ENCODE results near the gene EGFR. TPM values are rescaled to one million over a fixed set of nuclear protein-coding genes. Genes with fewer than 3 reads are reported as not detected.

The EGFR gene
- total and polyA plus RNA-seq, 2 experiments from 2014 or later, result 0.51 to 0.57 TPM

DNA sequence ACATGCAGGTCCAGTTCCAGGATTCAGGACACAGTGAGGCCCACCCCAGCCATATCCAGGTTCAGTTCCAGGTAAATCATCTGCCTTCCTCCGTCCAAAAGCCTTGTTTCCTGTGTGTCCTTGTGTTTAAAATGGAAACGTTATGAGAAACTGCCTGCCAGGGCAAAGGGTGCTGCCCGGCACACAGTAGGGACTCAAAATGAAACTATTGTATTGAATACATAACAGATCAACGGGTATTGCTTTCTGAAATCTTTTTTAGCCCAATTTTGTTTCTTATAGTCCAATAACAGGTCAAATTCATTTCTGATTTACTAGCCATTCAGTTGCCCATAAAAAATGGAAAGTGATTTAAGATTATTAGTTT, 115.5 kb downstream of the EGFR start:
- Histone ChIP-seq H3K4me1 (ENCODE audit: low read depth) (no peaks in the 10 kb centered on the region), H3K36me3 (no peaks in the 10 kb centered on the region), H3K27me3 (no peaks in the 10 kb centered on the region), H3K4me3 (no peak overlapping the region), H3K27ac (no peak overlapping the region), H3K9me3 (ENCODE audit: low read depth) (no peaks in the 10 kb centered on the region)
- TF ChIP-seq, protein P1, sequence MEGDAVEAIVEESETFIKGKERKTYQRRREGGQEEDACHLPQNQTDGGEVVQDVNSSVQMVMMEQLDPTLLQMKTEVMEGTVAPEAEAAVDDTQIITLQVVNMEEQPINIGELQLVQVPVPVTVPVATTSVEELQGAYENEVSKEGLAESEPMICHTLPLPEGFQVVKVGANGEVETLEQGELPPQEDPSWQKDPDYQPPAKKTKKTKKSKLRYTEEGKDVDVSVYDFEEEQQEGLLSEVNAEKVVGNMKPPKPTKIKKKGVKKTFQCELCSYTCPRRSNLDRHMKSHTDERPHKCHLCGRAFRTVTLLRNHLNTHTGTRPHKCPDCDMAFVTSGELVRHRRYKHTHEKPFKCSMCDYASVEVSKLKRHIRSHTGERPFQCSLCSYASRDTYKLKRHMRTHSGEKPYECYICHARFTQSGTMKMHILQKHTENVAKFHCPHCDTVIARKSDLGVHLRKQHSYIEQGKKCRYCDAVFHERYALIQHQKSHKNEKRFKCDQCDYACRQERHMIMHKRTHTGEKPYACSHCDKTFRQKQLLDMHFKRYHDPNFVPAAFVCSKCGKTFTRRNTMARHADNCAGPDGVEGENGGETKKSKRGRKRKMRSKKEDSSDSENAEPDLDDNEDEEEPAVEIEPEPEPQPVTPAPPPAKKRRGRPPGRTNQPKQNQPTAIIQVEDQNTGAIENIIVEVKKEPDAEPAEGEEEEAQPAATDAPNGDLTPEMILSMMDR (IDR thresholded peaks at IDR 0.05; ENCODE audit: low read depth, low read length), result no peak
- no peak for DNase-seq (ENCODE audit: low read depth in 1 of 2, low spot score in 1 of 2)

DNA sequence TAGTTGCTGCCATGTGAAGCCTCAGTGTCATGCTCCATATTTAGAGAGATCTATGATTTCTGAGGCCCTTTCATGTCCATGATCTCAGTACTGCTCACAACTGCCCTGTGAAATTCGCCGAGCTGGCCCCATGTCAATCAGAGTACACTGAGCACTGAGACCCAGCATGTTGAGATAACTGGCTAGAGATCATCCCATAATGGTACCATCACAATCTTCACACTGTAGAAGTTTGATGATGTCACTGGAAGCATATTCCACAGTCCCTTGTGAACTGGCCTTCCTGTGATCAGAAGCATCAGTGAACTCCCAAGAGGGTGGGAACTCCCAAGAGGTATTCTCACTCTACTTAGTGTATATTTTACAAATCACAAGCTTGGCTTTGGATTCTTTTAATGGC, 116.0 kb downstream of the EGFR start:
- Histone ChIP-seq H3K9me3 (ENCODE audit: low read depth) (no peaks in the 10 kb centered on the region), H3K4me3 (no peak overlapping the region), H3K27ac (no peak overlapping the region), H3K4me1 (ENCODE audit: low read depth) (no peaks in the 10 kb centered on the region), H3K36me3 (no peaks in the 10 kb centered on the region), H3K27me3 (no peaks in the 10 kb centered on the region)
- TF ChIP-seq, protein P1 (IDR thresholded peaks at IDR 0.05; ENCODE audit: low read depth, low read length), result no peak
- no peak for DNase-seq (ENCODE audit: low read depth in 1 of 2, low spot score in 1 of 2)

DNA sequence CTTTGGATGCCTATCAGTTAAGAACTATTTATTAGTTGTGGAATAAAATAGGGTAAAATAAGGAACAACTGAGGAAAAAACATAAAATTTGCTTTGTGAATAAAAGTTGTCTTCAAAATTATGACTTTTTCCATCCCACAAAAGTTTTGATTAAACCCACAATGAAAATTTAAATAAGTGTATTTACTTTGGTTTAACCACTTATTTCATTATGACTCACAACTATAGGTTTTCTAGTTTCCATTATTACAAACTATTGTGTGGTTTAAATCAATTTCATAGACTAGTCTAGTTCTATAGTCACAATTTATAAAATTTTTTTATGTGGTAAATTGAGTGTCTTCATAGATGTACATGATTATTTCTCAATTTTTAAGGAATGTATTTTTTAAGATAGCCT, 116.6 kb downstream of the EGFR start:
- no peaks in the 10 kb centered on the region for H3K4me1 ChIP-seq (ENCODE audit: low read depth)
- H3K27me3 ChIP-seq, result no peaks in the 10 kb centered on the region
- DNase-seq (ENCODE audit: low read depth in 1 of 2, low spot score in 1 of 2), result no peak
- no peak overlapping the region for H3K27ac ChIP-seq
- no peak overlapping the region for H3K4me3 ChIP-seq
- H3K9me3 ChIP-seq (ENCODE audit: low read depth), result no peaks in the 10 kb centered on the region
- no peaks in the 10 kb centered on the region for H3K36me3 ChIP-seq
- TF ChIP-seq, protein P1 (IDR thresholded peaks at IDR 0.05; ENCODE audit: low read depth, low read length), result no peak

DNA sequence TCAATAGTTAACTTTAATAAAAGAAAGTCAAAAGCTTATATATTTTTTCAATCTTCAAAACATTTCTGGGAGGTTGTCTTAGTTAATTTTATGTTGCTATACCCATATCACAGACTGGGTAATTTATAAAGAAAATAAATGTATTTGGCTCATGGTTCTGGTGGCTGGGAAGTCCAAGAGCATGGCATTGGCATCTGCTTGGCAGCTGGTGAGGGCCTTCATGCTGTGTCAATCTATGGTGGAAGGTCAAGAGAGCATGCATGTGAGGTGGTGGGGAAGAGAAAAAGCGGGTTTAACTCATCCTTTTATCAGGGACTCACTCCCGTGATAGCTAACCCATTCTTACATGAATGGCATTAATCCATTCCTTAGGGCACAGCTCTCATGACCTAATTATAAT, 119.8 kb downstream of the EGFR start:
- no peak for DNase-seq (ENCODE audit: low read depth in 1 of 2, low spot score in 1 of 2)
- Histone ChIP-seq H3K36me3 (no peaks in the 10 kb centered on the region), H3K27ac (no peak overlapping the region), H3K4me3 (no peak overlapping the region), H3K4me1 (ENCODE audit: low read depth) (no peaks in the 10 kb centered on the region), H3K9me3 (ENCODE audit: low read depth) (no peaks in the 10 kb centered on the region), H3K27me3 (no peaks in the 10 kb centered on the region)
- TF ChIP-seq, protein P1 (IDR thresholded peaks at IDR 0.05; ENCODE audit: low read depth, low read length), result no peak

DNA sequence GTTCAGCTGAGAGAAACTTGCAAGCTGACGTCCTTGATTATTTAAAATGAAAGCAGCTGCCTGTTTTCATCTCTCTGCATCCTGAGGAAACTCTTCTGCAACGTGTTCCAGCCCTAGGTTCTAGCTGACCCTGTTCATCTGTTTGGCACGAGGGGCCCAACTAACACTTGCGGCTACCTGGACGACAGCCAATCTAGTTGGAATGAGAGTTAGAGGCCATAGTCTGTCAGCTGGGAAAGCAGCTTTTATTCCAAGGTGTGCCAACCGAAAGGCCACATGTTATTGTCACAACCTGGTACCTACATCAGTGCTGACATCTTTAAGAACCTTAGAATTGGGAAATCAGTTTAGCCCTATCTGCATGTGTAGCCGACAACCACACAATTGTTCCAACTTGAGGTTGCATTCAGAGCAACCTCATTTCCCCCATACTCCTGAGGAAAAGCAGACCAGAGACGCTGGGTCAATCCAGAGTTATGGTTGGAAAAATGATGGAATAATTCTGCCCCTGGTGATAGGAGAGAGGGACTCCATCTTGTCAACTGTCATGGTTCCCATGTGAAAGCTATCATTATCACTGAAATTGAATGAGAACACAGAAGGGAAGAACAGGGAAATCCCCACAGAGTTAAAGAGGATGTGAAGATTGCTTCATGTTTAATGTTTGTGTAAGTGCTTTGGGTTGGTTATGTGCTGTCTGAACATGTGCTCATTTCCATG, 121.6 kb downstream of the EGFR start:
- Histone ChIP-seq H3K27ac (no peak overlapping the region), H3K36me3 (no peaks in the 10 kb centered on the region), H3K4me1 (ENCODE audit: low read depth) (no peaks in the 10 kb centered on the region), H3K27me3 (no peaks in the 10 kb centered on the region), H3K9me3 (ENCODE audit: low read depth) (no peaks in the 10 kb centered on the region), H3K4me3 (no peak overlapping the region)
- DNase-seq (ENCODE audit: low read depth in 1 of 2, low spot score in 1 of 2), result peak in 1 of 2 donors; percentile 85
- TF ChIP-seq, protein P1 (IDR thresholded peaks at IDR 0.05; ENCODE audit: low read depth, low read length), result no peak

Data from cardiac muscle cell (in vitro differentiated cells and primary cell).